ENCODE results near the gene SPDYE3. TPM values are rescaled to one million over a fixed set of nuclear protein-coding genes. Genes with fewer than 3 reads are reported as not detected.
"Not testable (repeated sequence)": the region's sequence is repeated elsewhere in the genome, so short reads cannot be mapped to it uniquely, and the experiment has no call there.

SPDYE3 gene
- total RNA-seq, 1 donor from 2014 or later = not detected

DNA sequence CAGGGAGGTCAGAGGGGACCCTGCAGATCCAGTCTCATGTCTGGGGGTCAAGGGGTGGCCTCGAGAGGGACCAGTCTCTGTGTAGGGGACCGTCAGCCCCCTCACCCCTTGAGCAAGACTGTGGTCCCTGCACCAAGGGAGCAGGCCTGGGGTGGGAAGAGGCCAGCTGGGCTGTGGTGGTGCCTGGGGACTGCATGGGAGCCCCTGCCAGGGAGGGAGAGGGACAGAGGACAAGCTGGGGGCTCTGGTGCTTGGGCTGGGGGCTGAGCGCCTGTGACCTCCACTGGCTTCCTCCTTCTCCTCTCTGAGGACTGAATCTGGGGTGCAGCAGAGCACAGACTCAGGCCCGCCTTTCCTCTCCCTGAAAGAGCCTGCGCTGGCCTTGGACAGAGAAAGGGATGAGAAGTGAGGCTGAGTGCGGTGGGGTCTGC lies 49.6 kb downstream of the SPDYE3 start:
- TF ChIP-seq, protein P1, sequence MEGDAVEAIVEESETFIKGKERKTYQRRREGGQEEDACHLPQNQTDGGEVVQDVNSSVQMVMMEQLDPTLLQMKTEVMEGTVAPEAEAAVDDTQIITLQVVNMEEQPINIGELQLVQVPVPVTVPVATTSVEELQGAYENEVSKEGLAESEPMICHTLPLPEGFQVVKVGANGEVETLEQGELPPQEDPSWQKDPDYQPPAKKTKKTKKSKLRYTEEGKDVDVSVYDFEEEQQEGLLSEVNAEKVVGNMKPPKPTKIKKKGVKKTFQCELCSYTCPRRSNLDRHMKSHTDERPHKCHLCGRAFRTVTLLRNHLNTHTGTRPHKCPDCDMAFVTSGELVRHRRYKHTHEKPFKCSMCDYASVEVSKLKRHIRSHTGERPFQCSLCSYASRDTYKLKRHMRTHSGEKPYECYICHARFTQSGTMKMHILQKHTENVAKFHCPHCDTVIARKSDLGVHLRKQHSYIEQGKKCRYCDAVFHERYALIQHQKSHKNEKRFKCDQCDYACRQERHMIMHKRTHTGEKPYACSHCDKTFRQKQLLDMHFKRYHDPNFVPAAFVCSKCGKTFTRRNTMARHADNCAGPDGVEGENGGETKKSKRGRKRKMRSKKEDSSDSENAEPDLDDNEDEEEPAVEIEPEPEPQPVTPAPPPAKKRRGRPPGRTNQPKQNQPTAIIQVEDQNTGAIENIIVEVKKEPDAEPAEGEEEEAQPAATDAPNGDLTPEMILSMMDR (IDR thresholded peaks at IDR 0.05; ENCODE audit: unreplicated experiment) = no peak
- Mint-ChIP-seq H3K27me3 (ENCODE audit: low read depth) (no peaks in the 10 kb centered on the region), H3K4me3 (no peak overlapping the region), H3K36me3 (peaks cover 22% of the 10 kb centered on the region), H3K4me1 (no peaks in the 10 kb centered on the region), H3K9me3 (no peaks in the 10 kb centered on the region), H3K27ac (no peak overlapping the region)
- no peak for DNase-seq (ENCODE audit: low spot score in 2 of 2, unreplicated experiment in 2 of 2)

DNA sequence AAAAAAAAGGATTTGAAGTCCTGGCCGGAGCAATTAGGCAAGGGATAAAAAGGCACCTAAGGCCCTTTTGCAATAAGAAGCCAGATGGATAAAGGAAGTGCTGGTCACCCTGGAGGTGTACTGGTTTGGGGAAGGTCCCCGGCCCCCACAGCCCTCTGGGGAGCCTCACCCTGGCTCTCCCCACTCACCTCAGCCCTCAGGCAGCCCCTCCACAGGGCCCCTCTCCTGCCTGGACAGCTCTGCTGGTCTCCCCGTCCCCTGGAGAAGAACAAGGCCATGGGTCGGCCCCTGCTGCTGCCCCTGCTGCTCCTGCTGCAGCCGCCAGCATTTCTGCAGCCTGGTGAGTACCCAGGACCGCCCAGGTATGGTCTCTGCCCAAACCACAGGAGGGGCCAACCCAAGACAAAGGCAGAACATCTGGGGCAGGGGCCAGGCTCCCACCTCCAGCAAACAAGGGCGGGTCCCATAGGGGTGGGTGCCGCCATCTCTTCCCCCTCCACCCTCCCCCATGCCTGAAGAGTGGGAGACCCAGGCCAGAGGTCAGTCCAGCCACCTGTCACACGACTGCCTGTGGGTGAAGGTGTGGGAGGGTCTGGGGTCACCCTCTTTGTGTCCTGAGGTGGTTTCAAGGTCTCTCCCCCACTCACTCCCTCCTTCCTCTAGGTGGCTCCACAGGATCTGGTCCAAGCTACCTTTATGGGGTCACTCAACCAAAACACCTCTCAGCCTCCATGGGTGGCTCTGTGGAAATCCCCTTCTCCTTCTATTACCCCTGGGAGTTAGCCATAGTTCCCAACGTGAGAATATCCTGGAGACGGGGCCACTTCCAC lies 50.7 kb downstream of the SPDYE3 start, which contains the start of gene PILRB:
PILRB (plus strand) TSS at position 91 of the 830 bp plus-strand sequence; CDS start at position 277, 186 bp downstream.
- Mint-ChIP-seq H3K27ac (no peak within 1 kb of the TSS), H3K27me3 (ENCODE audit: low read depth) (no peaks in the 10 kb centered on the region), H3K4me1 (no peaks in the 10 kb centered on the region), H3K4me3 (no peak within 1 kb of the TSS), H3K36me3 (peaks cover 30% of the 10 kb centered on the region), H3K9me3 (no peaks in the 10 kb centered on the region)
- TF ChIP-seq, protein P1 (IDR thresholded peaks at IDR 0.05; ENCODE audit: unreplicated experiment) = no peak
- DNase-seq (ENCODE audit: low spot score in 2 of 2, unreplicated experiment in 2 of 2) = no peak

DNA sequence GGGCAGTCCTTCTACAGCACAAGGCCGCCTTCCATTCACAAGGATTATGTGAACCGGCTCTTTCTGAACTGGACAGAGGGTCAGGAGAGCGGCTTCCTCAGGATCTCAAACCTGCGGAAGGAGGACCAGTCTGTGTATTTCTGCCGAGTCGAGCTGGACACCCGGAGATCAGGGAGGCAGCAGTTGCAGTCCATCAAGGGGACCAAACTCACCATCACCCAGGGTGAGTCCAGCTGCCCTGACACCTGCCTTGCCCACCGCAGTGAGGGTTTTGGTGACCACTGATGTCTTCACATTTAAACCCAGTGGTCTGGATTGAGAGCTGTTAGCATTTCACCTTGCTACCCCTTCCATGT lies 51.3 kb downstream of the SPDYE3 start:
- no peak for DNase-seq (ENCODE audit: low spot score in 2 of 2, unreplicated experiment in 2 of 2)
- TF ChIP-seq, protein P1 (IDR thresholded peaks at IDR 0.05; ENCODE audit: unreplicated experiment) = no peak
- no peak overlapping the region for H3K27ac Mint-ChIP-seq
- H3K4me3 Mint-ChIP-seq = no peak overlapping the region
- H3K27me3 Mint-ChIP-seq (ENCODE audit: low read depth) = no peaks in the 10 kb centered on the region
- H3K9me3 Mint-ChIP-seq = no peaks in the 10 kb centered on the region
- peaks cover 36% of the 10 kb centered on the region for H3K36me3 Mint-ChIP-seq
- no peaks in the 10 kb centered on the region for H3K4me1 Mint-ChIP-seq

DNA sequence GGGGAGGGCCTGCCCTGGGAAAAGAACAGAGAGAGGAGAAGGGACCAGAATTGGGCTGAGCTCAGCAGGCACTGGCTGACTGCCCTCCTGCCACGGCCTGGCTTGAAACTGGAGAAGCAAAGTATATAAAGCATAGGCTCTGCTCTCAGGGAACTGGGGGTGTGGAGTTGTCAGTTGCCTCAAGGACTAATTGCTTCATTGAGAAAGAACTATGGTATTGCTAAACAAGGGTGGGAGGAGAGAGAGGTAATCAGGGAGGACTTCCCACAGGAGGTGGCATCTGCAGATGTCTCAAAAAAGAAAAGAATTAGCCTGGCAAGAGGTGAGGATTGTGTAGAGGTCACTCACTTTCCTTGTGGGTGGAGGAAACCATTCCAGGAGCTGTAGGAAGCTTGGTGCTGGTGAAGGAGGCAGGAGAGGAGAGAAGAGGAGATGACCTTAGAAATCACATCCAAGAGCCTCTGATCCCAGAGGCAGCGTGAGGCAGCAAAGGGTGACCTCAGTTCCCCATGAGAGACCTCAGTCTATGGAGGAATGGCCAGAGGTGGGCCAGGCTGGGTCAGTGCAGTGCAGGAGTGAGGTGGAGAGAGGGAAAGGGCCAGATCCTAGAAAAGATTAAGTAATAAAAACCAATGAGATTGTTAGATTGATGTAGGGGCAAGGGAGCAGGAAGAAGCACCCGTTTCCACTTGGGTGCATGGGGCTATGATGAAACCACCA lies 52.8 kb downstream of the SPDYE3 start:
- Mint-ChIP-seq H3K27me3 (ENCODE audit: low read depth) (no peaks in the 10 kb centered on the region), H3K4me1 (no peaks in the 10 kb centered on the region), H3K4me3 (no peak overlapping the region), H3K36me3 (peaks cover 42% of the 10 kb centered on the region), H3K27ac (no peak overlapping the region), H3K9me3 (no peaks in the 10 kb centered on the region)
- DNase-seq (ENCODE audit: low spot score in 2 of 2, unreplicated experiment in 2 of 2) = no peak
- TF ChIP-seq, protein P1 (IDR thresholded peaks at IDR 0.05; ENCODE audit: unreplicated experiment) = no peak

DNA sequence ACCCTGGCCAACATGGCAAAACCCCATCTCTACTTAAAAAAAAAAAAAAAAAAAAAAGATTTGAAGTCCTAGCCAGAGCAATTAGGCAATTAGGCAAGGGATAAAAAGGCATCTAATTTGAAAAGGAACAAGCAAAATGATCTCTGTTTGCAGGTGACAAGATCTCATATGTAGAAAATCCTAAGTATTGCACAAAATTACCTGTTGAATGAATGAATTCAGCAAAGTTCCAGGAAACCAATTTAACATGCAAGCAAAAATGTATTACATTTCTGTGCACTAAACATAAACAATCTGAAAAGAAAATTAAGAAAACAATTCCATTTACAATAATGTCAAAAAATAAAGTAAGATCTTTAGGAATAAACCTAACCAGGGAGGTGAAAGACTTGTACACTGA lies 55.6 kb downstream of the SPDYE3 start:
- H3K4me1 Mint-ChIP-seq = no peaks in the 10 kb centered on the region
- DNase-seq (ENCODE audit: low spot score in 2 of 2, unreplicated experiment in 2 of 2) = no peak
- no peaks in the 10 kb centered on the region for H3K27me3 Mint-ChIP-seq (ENCODE audit: low read depth)
- no peak overlapping the region for H3K27ac Mint-ChIP-seq
- H3K4me3 Mint-ChIP-seq = no peak overlapping the region
- no peaks in the 10 kb centered on the region for H3K9me3 Mint-ChIP-seq
- TF ChIP-seq, protein P1 (IDR thresholded peaks at IDR 0.05; ENCODE audit: unreplicated experiment) = no peak
- peaks cover 48% of the 10 kb centered on the region for H3K36me3 Mint-ChIP-seq

DNA sequence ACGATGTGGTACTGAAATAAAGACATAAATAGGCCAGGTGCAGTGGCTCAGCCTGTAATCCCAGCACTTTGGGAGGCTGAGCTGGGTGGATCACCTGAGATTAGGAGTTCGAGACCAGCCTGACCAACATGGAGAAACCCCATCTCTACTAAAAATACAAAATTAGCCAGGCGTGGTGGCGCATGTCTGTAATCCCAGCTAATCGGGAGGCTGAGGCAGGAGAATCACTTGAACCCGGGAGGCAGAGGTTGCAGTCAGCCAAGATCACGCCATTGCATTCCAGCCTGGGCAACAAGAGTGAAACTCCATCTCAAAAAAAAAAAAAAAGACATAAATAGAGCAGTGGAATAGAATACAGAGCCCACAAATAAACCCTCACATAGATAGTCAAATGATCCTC lies 56.3 kb downstream of the SPDYE3 start:
- H3K4me3 Mint-ChIP-seq; H3K27me3 Mint-ChIP-seq (ENCODE audit: low read depth); DNase-seq (ENCODE audit: low spot score in 2 of 2, unreplicated experiment in 2 of 2); H3K27ac Mint-ChIP-seq; H3K4me1 Mint-ChIP-seq; H3K9me3 Mint-ChIP-seq: not testable (repeated sequence)
- peaks cover 48% of the 10 kb centered on the region for H3K36me3 Mint-ChIP-seq

Data from mesothelial cell of epicardium (in vitro differentiated cells).